HepG2 (cell line): ENCODE results near the gene CFAP54. TPM values are rescaled to one million over a fixed set of nuclear protein-coding genes. Genes with fewer than 3 reads are reported as not detected.

Source experiments
- ATAC-seq: fragments of 200-7000 bp; cut with Tn5 transposase; 3 replicates; pipeline ENCODE4 v1.9.1; 2020; ENCODE audit warnings: mild to moderate bottlenecking, moderate library complexity
- BruUV-seq: library from RNA; stranded (reverse); fragments of 400-500 nt; replicated peaks from 2 replicates; lab custom pipeline; 2021; lab: Mats Ljungman, UMichigan
- CTCF ChIA-PET: fragments of 300-600 bp; formaldehyde crosslinking; extraction: SDS; loops from one replicate; lab custom pipeline; 2021; ENCODE audit warnings: low total read pairs, inconsistent platforms, low intra/inter-chr PET ratio; lab: Yijun Ruan, JAX
- POLR2A ChIA-PET: fragments of 350-600 bp; sonication (Branson Sonifier 250); formaldehyde crosslinking; loops from one replicate; lab custom pipeline; 2020; ENCODE audit warnings: antibody characterized with exemption, inconsistent platforms; lab: Yijun Ruan, JAX
- DNase-seq: peaks from one replicate; pipeline ENCODE4 v3.0.0-alpha.2; 2015; ENCODE audit warnings: low spot score
- FAIRE-seq: peaks from 3 replicates; lab custom pipeline; 2011; peaks lifted over from hg19 to GRCh38; lab: Jason Lieb, UNC
- H2AFZ ChIP-seq: one replicate; pipeline ENCODE4 v1.6.1; 2011; ENCODE audit warnings: low read length, inconsistent platforms
- H3K27ac ChIP-seq: fragments of 300-600 bp; 3 replicates; pipeline ENCODE4 v1.8.0; 2011; ENCODE audit warnings: mixed run types, mild to moderate bottlenecking, mixed read lengths, low read length, inconsistent platforms; ENCODE audit not compliant: insufficient read depth; ENCODE audit errors: extremely low read length
- H3K27me3 ChIP-seq, 2 experiments: fragments of 200-600 bp in 1 of 2; 2 replicates in 1 of 2; 3 replicates in 1 of 2; pipeline versions ENCODE4 v1.6.0 to v1.8.0; 2011; ENCODE audit warnings: low read length in 2 of 2, mild to moderate bottlenecking in 2 of 2, moderate library complexity in 2 of 2, inconsistent platforms in 1 of 2; ENCODE audit not compliant: insufficient read depth in 2 of 2, control insufficient read depth in 1 of 2
- H3K36me3 ChIP-seq, 2 experiments: fragments of 200-600 bp in 1 of 2; replicated peaks in 1 of 2; 2 replicates in 1 of 2; 3 replicates in 1 of 2; pipeline versions ENCODE4 v1.5.1 to v1.8.0; 2011; ENCODE audit warnings: low read length in 2 of 2, inconsistent platforms in 1 of 2; ENCODE audit not compliant: insufficient read depth in 2 of 2, control insufficient read depth in 1 of 2
- H3K4me1 ChIP-seq: 2 replicates; pipeline ENCODE4 v1.5.1; 2012; ENCODE audit warnings: low read length, inconsistent platforms; ENCODE audit not compliant: insufficient read depth
- H3K4me2 ChIP-seq: 2 replicates; pipeline ENCODE4 v1.6.0; 2011; ENCODE audit warnings: low read depth, low read length, inconsistent platforms
- H3K4me3 ChIP-seq, 3 experiments: fragments of 200-600 bp in 1 of 3; sonication (generic), shearing (Covaris generic) in 1 of 3; replicated peaks in 1 of 3; 2 replicates each; pipeline ENCODE4 v1.5.1; 2011 to 2016; ENCODE audit warnings: low read length in 3 of 3, inconsistent platforms in 2 of 3, low read depth in 2 of 3, mild to moderate bottlenecking in 2 of 3, control low read depth in 1 of 3, mixed read lengths in 1 of 3; ENCODE audit not compliant: insufficient read depth in 1 of 3
- H3K79me2 ChIP-seq: one replicate; pipeline ENCODE4 v1.6.1; 2011; ENCODE audit warnings: low read length, inconsistent platforms; ENCODE audit not compliant: insufficient read depth
- H3K9ac ChIP-seq: 2 replicates; pipeline ENCODE4 v1.6.0; 2011; ENCODE audit warnings: mild to moderate bottlenecking, low read depth, low read length, inconsistent platforms; ENCODE audit not compliant: insufficient read depth
- H3K9me3 ChIP-seq: 2 replicates; pipeline ENCODE4 v1.5.1; 2012; ENCODE audit warnings: mild to moderate bottlenecking, low read length
- H4K20me1 ChIP-seq: 2 replicates; pipeline ENCODE4 v1.6.0; 2011; ENCODE audit warnings: inconsistent platforms, mild to moderate bottlenecking, low read length, moderate library complexity; ENCODE audit not compliant: insufficient read depth
- NR3C1 ChIP-seq: sonication (generic); formaldehyde crosslinking; IDR thresholded peaks from 2 replicates; pipeline ENCODE4 v1.4.0; 2020; ENCODE audit warnings: missing genetic modification reagents
- ZNF460 ChIP-seq: sonication (generic); formaldehyde crosslinking; IDR thresholded peaks from 2 replicates; pipeline ENCODE4 v1.5.1; 2020; ENCODE audit warnings: missing genetic modification reagents, mild to moderate bottlenecking, borderline replicate concordance
- ZNF558 ChIP-seq: sonication (generic); formaldehyde crosslinking; IDR thresholded peaks from 2 replicates; pipeline ENCODE4 v1.9.0; 2022; ENCODE audit warnings: mild to moderate bottlenecking, missing genetic modification reagents, borderline replicate concordance
- WGBS: methylation state at CpG from one replicate; pipeline ENCODE4 v1.1.6; 2017; ENCODE audit warnings: low lambda C conversion rate; 5-methylcytosine and 5-hydroxymethylcytosine counted together
- in situ Hi-C: cut with HindIII; loops from 2 replicates; pipeline ENCODE4 v1.10.0; 2017; ENCODE audit warnings: low pct_unique_long_range_greater_than_20kb; ENCODE audit not compliant: extremely low pct_ligation_motif_present
- intact Hi-C: fragments of 100-400 bp; cut with micrococcal nuclease; formaldehyde crosslinking; loops from one replicate; pipeline ENCODE4 v1.10.0; 2022; ENCODE audit not compliant: unreplicated experiment
- polyA plus RNA-seq, 8 experiments: library from polyadenylated mRNA; depleted of rRNA in 3 of 8; stranded (reverse) in 7 of 8; unstranded in 1 of 8; fragments of >200 nt; fragmentation: Illumina TruSeq in 4 of 8; extraction: Trizol in 4 of 8; gene quantifications; 2 replicates each; pipeline versions ENCODE4 v1.2.1 to v1.2.3, GENCODE V29; 2011 to 2016; ENCODE audit warnings: low read depth in 4 of 8, missing spikeins in 1 of 8, mixed read lengths in 1 of 8; ENCODE audit not compliant: insufficient read depth in 1 of 8
- total RNA-seq, 5 experiments: library from RNA; depleted of rRNA; stranded (reverse); fragments of >200 nt; fragmentation: Illumina TruSeq; extraction: Trizol; gene quantifications; 2 replicates each; pipeline ENCODE4 v1.2.3, GENCODE V29; 2016; ENCODE audit warnings: low read depth in 1 of 5
- TF ChIP-seq, protein P1 (sequence below): sonication (generic); formaldehyde crosslinking; IDR thresholded peaks from 2 replicates; pipeline ENCODE4 v1.5.0; 2020; ENCODE audit warnings: mild to moderate bottlenecking, missing genetic modification reagents, moderate library complexity
- TF ChIP-seq, protein P2 (sequence below): sonication (generic); formaldehyde crosslinking; IDR thresholded peaks from 2 replicates; pipeline ENCODE4 v1.5.0; 2020; ENCODE audit warnings: missing genetic modification reagents

CFAP54 gene
- total and polyA plus RNA-seq, 2 of the 13 experiments (the other 11 are each of a cell fraction or from before 2014, with no cell fraction given): not detected

DNA sequence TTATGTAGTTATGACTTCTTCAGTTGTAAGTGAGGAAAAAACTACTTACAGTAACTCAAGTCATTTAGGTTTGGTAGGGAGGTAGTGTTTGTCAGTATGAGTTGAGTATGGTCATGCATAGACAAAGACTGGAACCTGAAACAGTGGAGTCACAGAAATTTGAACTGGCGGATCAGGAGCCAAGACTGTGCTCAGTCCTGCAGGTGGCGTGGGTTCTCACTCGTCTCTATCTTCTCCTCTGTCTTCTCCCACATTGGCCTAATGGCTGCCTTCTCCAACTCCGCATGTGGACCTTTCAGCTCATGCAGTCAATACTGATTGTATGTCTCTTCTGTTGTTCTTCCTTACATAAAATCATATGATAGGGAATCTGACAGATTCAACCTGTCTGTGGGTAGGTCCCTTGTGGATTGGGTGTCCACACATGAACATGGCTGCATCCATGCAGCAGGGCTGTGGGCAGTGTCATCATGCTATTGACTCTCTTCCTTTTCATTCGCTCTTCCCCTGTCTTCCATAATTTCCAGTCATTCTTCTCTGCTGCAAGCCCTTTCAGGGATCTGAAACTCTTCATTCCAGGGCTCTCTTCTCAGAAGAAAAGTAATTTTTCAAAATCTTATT lies 338.9 kb downstream of the CFAP54 start:
- WGBS: 31% methylated on average over 5 of the region's 5 CpGs
- in situ Hi-C loops: no loop called here
- BruUV-seq: no TSS peak
- Histone ChIP-seq H3K4me1 (no peaks in the 10 kb centered on the region), H4K20me1 (no peaks in the 10 kb centered on the region), H3K9me3 (no peaks in the 10 kb centered on the region), H3K4me2 (no peak overlapping the region), H3K9ac (no peak overlapping the region), H3K79me2 (no peaks in the 10 kb centered on the region), H3K27me3 (no peaks in the 10 kb centered on the region), H3K27ac (no peak overlapping the region), H3K4me3 (no peak overlapping the region), H2AFZ (no peak overlapping the region), H3K36me3 (no peaks in the 10 kb centered on the region)
- peak; percentile 57 for ATAC-seq
- no peak for DNase-seq
- ChIA-PET CTCF (no interaction called here), POLR2A (no interaction called here)
- intact Hi-C loops: no loop called here
- TF ChIP-seq ZNF460 (CRISPR knock-in tag): no peak
- TF ChIP-seq, protein P1, sequence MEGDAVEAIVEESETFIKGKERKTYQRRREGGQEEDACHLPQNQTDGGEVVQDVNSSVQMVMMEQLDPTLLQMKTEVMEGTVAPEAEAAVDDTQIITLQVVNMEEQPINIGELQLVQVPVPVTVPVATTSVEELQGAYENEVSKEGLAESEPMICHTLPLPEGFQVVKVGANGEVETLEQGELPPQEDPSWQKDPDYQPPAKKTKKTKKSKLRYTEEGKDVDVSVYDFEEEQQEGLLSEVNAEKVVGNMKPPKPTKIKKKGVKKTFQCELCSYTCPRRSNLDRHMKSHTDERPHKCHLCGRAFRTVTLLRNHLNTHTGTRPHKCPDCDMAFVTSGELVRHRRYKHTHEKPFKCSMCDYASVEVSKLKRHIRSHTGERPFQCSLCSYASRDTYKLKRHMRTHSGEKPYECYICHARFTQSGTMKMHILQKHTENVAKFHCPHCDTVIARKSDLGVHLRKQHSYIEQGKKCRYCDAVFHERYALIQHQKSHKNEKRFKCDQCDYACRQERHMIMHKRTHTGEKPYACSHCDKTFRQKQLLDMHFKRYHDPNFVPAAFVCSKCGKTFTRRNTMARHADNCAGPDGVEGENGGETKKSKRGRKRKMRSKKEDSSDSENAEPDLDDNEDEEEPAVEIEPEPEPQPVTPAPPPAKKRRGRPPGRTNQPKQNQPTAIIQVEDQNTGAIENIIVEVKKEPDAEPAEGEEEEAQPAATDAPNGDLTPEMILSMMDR: peak; percentile 36
- FAIRE-seq: no peak

DNA sequence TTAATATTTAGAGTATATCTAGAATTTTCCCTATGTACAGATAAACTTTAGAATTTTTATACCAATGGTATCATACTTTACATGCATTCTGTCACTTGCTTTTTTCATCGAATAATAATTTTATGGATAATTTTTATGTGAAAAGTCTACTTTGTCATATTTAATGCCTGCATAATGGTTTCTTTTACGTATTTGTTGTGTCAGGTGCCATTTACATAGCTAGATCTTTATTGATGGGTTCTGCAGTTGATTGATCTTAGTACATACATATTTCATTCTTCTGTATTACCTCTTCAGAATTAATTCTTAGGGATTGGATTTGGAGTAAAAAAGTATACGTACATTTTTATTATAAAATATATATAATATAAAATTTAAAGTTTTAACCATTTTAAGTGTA lies 340.0 kb downstream of the CFAP54 start:
- no peaks in the 10 kb centered on the region for H3K79me2 ChIP-seq
- H3K9ac ChIP-seq: no peak overlapping the region
- WGBS: 21% methylated on average over 3 of the region's 3 CpGs
- H3K27me3 ChIP-seq: no peaks in the 10 kb centered on the region
- H3K36me3 ChIP-seq: no peaks in the 10 kb centered on the region
- no peaks in the 10 kb centered on the region for H3K4me1 ChIP-seq
- no peaks in the 10 kb centered on the region for H3K9me3 ChIP-seq
- no peak overlapping the region for H3K4me2 ChIP-seq
- DNase-seq (no peak), FAIRE-seq (no peak), ATAC-seq (no peak)
- no peak overlapping the region for H2AFZ ChIP-seq
- H3K27ac ChIP-seq: no peak overlapping the region
- no peaks in the 10 kb centered on the region for H4K20me1 ChIP-seq
- TF ChIP-seq ZNF558 (no peak), NR3C1 (CRISPR knock-in tag) (no peak)
- TF ChIP-seq, protein P2, sequence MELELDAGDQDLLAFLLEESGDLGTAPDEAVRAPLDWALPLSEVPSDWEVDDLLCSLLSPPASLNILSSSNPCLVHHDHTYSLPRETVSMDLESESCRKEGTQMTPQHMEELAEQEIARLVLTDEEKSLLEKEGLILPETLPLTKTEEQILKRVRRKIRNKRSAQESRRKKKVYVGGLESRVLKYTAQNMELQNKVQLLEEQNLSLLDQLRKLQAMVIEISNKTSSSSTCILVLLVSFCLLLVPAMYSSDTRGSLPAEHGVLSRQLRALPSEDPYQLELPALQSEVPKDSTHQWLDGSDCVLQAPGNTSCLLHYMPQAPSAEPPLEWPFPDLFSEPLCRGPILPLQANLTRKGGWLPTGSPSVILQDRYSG (CRISPR knock-in tag): no peak
- H3K4me3 ChIP-seq: no peak overlapping the region
- BruUV-seq: no TSS peak
- intact Hi-C loops (no loop called here), in situ Hi-C loops (no loop called here)
- ChIA-PET POLR2A (no interaction called here), CTCF (no interaction called here)
